Activated CD4-positive, CD25-positive, alpha-beta regulatory T cell treated with anti-CD3 and anti-CD28 coated beads, Interleukin-2, amount 50 U/mL, for 24 hours (primary cell): Measurements from ENCODE around the gene EXOSC9.

Experiments
- ATAC-seq, 2 donors: fragments of 150-1000 bp; cut with Tn5 transposase; one replicate each; pipeline ENCODE4 v1.10.0; 2021; ENCODE audit warnings: mild to moderate bottlenecking in 1 of 2, moderate library complexity in 1 of 2

EXOSC9 gene

GRCh38 chr4:121824950-121825349 lies 23.8 kb downstream of the EXOSC9 start:
- ATAC-seq = no peak

GRCh38 chr4:121827853-121828252 lies 26.7 kb downstream of the EXOSC9 start:
- no peak for ATAC-seq

- no peak for ATAC-seq
These were observed 28.4 kb downstream of the EXOSC9 start for GRCh38 chr4:121829511-121829910.

GRCh38 chr4:121838136-121838535 lies 37.0 kb downstream of the EXOSC9 start:
- no peak for ATAC-seq

- no peak for ATAC-seq
These were observed 41.7 kb downstream of the EXOSC9 start for GRCh38 chr4:121842862-121843261.

- no peak for ATAC-seq
These were observed 45.5 kb downstream of the EXOSC9 start for GRCh38 chr4:121846662-121847061.

- ATAC-seq = no peak
These were observed 50.2 kb downstream of the EXOSC9 start for GRCh38 chr4:121851354-121851753.

GRCh38 chr4:121860121-121860520 lies 59.0 kb downstream of the EXOSC9 start:
- ATAC-seq = no peak

- no peak for ATAC-seq
These were observed 60.3 kb downstream of the EXOSC9 start for GRCh38 chr4:121861426-121861825.

- ATAC-seq = no peak
These were observed 62.7 kb downstream of the EXOSC9 start for GRCh38 chr4:121863799-121864198.
